IPS DF 4.7 (cell line): Measurements from ENCODE around the gene TRAPPC3L.

Experiments
- DNase-seq: peaks from one replicate; pipeline ENCODE4 v3.0.0-alpha.2; 2013; ENCODE audit warnings: low spot score; ENCODE audit errors: extremely low read depth

TRAPPC3L gene

GRCh38 chr6:116557893-116558292 lies 12.4 kb upstream of the TRAPPC3L start:
- DNase-seq = no peak

GRCh38 chr6:116556814-116557415 lies 11.4 kb upstream of the TRAPPC3L start:
- no peak for DNase-seq

GRCh38 chr6:116556065-116556464 lies 10.6 kb upstream of the TRAPPC3L start:
- DNase-seq = no peak

DNA sequence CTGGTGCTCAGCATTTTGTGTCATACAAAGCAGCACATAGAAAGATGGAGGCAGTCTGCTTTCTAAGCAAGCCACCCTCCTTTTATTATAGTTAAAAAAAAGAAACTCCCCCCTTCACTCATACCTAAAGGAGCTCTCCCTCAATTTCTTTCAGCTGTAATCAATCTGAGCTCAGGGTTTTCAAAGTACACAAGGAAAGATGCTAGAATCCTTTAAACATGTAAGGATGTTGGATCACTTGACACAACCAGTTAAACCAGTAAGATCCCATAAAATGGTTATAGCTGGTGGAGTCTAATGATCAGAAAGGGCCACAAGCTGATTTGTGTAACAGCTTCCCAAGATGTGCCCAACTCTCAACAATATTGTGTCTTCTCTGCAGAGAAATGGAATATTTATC lies 8.0 kb upstream of the TRAPPC3L start, which contains the start of gene CALHM4:
Gene CALHM4 (plus strand): TSS at position 301 of the 400 bp plus-strand sequence. CDS start 43 bp downstream, at position 344.
- no peak for DNase-seq

- DNase-seq = no peak
These were observed 5.3 kb upstream of the TRAPPC3L start for GRCh38 chr6:116550796-116551195.

GRCh38 chr6:116547358-116547757 lies 1.9 kb upstream of the TRAPPC3L start:
- DNase-seq = no peak

- DNase-seq = no peak
These were observed 2.3 kb downstream of the TRAPPC3L start for GRCh38 chr6:116543149-116543548.

- DNase-seq = no peak
These were observed 3.1 kb downstream of the TRAPPC3L start for GRCh38 chr6:116542426-116542825.

GRCh38 chr6:116536216-116536621 lies 9.3 kb downstream of the TRAPPC3L start:
- DNase-seq = no peak

- no peak for DNase-seq
These were observed 10.4 kb downstream of the TRAPPC3L start for GRCh38 chr6:116535109-116535508.

- no peak for DNase-seq
These were observed 12.1 kb downstream of the TRAPPC3L start for GRCh38 chr6:116533233-116533957.

DNA sequence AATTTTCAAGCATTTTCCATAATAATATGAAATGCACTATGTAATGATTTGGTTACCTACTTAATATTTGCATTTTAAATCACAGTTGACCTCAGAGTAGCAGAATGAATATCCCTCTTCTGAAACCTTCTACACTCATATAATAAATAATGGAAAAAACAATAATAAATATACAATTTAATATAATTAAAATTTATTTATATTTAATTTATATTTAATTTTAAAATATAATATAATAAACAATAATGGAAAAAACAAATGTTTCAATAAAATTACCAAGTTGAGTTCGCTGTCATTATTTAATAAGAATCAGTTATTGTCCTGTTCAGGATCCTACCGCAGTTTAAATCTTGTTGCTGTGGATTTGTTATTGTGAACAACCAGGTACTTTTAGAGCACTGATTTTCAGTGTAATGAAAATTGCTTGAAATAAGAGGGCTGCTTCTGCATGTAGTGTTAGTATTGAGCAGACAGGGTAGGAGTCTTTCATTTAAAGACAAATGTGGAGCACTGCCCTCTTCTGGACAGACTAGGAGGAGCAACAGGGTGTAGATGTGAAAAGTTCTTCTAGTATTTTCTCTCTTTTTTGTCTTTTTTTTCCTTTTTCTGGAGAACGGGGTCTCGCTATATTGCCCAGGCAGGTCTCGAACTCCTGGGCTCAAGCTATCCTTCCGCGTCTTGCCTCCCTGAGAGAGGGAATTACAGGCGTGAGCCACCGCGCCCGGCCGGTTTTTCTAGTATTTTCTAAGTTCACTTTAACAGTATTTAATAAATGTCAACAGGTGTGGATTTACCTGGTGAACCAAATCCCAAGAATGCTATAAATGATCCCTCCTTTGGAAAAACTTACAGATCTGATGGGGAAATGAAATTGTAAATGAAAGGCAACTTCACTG lies 13.6 kb downstream of the TRAPPC3L start:
- DNase-seq = no peak

GRCh38 chr6:116530436-116530835 lies 15.0 kb downstream of the TRAPPC3L start:
- no peak for DNase-seq

GRCh38 chr6:116529466-116530290 lies 15.8 kb downstream of the TRAPPC3L start:
- no peak for DNase-seq

GRCh38 chr6:116528780-116529179 lies 16.7 kb downstream of the TRAPPC3L start:
- no peak for DNase-seq

- no peak for DNase-seq
These were observed 17.4 kb downstream of the TRAPPC3L start for GRCh38 chr6:116528133-116528532.

- DNase-seq = no peak
These were observed 21.2 kb downstream of the TRAPPC3L start for GRCh38 chr6:116524236-116524635.

DNA sequence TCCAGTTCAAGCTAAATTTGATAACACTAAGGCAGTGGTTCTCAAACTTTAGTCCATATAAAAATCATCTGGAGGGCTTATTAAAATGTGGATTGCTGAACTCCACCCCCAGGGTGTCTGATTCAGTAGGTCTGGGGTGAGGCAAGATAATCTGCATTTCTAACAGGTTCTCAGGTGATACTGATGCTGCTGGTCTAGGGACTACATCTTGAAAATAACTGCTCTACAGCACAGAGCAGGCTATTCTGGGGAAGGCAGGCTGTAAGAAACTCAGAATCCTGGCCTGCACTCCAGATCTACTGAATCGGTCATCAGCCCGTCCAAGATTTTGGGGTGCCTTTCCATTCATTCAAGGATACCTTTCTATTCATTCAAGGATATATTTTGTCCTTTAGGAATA lies 22.6 kb downstream of the TRAPPC3L start:
- DNase-seq = no peak

DNA sequence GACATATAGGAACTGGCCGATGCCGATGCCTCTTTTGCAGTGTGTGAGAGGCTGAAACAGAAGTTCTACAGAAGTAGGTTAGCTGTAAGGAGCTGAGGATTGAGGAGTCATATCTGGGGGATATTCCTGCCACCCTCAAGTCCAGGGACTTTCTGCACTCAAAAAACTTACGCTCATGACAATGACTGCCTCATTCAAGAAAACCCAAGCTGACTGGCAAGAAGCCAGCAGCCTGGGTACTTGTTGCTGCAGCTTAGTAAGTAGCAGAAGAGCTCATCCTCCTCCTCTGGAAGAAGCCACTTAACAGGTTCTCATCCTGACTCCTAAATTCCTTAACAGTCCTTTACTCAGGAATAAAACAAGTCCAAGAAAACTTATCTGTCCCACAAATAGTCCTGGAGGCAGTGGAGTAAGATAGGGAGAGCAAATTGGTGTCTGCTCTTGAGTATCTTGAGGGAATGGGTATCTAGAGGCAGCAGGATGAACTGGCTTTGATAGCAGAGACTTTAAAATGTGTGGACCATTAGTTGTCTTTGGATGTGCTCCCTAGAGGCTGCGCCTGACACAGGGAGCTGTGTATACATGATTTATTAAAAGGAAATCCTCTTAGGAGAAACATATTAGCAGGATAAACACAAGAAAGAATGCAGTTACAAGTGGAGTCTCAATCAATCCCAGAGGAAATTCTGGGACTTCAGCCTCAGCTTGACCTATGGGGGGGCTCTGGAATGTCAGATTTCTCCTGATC lies 26.7 kb downstream of the TRAPPC3L start:
- no peak for DNase-seq

GRCh38 chr6:116515141-116515540 lies 30.3 kb downstream of the TRAPPC3L start:
- DNase-seq = no peak
